SK-N-SH treated with all-trans-retinoic acid at 6 μM for 48 hours (cell line): ENCODE results near the gene LRFN2.

Experiments used
- ARNTL ChIP-seq: fragments of 450-650 bp; formaldehyde crosslinking; IDR thresholded peaks from 2 replicates; pipeline ENCODE4 v1.5.0; 2020; ENCODE audit warnings: low read depth, mild to moderate bottlenecking, moderate library complexity, borderline replicate concordance
- BACH2 ChIP-seq: fragments of 250-450 bp; sonication (Bioruptor Pico); IDR thresholded peaks from 2 replicates; pipeline ENCODE4 v1.9.0; 2021; ENCODE audit warnings: mild to moderate bottlenecking, borderline replicate concordance
- CSRNP3 ChIP-seq: fragments of 250-450 bp; sonication (Bioruptor Pico); IDR thresholded peaks from 2 replicates; pipeline ENCODE4 v1.5.1; 2021; ENCODE audit warnings: mild to moderate bottlenecking, moderate library complexity
- ESRRG ChIP-seq: fragments of 250-450 bp; sonication (Bioruptor Pico); IDR thresholded peaks from 2 replicates; pipeline ENCODE4 v1.6.1; 2021; ENCODE audit warnings: mild to moderate bottlenecking
- PATZ1 ChIP-seq: fragments of 250-450 bp; sonication (Bioruptor Pico); IDR thresholded peaks from 2 replicates; pipeline ENCODE4 v1.8.0; 2020; ENCODE audit warnings: mild to moderate bottlenecking, moderate library complexity, borderline replicate concordance
- TCF4 ChIP-seq: fragments of 250-450 bp; sonication (Bioruptor Pico); IDR thresholded peaks from 2 replicates; pipeline ENCODE4 v1.8.0; 2021; ENCODE audit warnings: mild to moderate bottlenecking, moderate library complexity, borderline replicate concordance
- TOX ChIP-seq: fragments of 250-450 bp; sonication (Bioruptor Pico); IDR thresholded peaks from 2 replicates; pipeline ENCODE4 v1.8.0; 2021; ENCODE audit warnings: mild to moderate bottlenecking, moderate library complexity, borderline replicate concordance
- ZNF70 ChIP-seq: fragments of 450-650 bp; formaldehyde crosslinking; IDR thresholded peaks from 2 replicates; pipeline ENCODE4 v1.5.0; 2020; ENCODE audit warnings: mild to moderate bottlenecking, moderate library complexity

GRCh38 chr6:40369042-40369441 is 218.1 kb downstream of the LRFN2 start:
- TF ChIP-seq PATZ1: no peak
- no peak for TF ChIP-seq ARNTL (CRISPR knock-in tag)
- no peak for TF ChIP-seq ZNF70 (CRISPR knock-in tag)
- TF ChIP-seq CSRNP3 (CRISPR knock-in tag): no peak
- TF ChIP-seq TCF4: no peak
- TF ChIP-seq BACH2 (CRISPR knock-in tag): no peak
- TF ChIP-seq TOX: no peak
- TF ChIP-seq ESRRG (CRISPR knock-in tag): no peak
